ENCODE results near the gene GALNT17.

DNA sequence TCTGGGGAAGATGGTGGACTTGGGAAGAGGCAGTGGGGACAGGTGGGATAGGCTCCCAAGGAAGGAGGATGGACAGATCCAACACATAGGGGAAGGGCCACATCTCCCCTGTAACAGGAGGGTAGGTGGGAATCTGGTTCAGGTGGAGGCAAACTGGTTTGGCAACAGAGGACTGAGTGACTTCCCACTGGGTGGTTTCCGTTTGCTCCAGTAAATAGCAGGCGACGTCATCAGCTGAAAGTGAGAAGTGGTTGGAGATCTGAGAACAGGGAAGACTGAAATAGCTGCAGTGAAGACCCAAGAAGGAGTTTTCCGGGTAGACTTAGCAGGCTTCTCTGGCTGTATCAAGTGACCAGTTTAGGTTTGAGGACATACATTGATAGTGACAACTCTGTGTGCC is 504.4 kb downstream of the GALNT17 start:
- TF ChIP-seq, protein P1, sequence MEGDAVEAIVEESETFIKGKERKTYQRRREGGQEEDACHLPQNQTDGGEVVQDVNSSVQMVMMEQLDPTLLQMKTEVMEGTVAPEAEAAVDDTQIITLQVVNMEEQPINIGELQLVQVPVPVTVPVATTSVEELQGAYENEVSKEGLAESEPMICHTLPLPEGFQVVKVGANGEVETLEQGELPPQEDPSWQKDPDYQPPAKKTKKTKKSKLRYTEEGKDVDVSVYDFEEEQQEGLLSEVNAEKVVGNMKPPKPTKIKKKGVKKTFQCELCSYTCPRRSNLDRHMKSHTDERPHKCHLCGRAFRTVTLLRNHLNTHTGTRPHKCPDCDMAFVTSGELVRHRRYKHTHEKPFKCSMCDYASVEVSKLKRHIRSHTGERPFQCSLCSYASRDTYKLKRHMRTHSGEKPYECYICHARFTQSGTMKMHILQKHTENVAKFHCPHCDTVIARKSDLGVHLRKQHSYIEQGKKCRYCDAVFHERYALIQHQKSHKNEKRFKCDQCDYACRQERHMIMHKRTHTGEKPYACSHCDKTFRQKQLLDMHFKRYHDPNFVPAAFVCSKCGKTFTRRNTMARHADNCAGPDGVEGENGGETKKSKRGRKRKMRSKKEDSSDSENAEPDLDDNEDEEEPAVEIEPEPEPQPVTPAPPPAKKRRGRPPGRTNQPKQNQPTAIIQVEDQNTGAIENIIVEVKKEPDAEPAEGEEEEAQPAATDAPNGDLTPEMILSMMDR (conservative IDR thresholded peaks at IDR 0.05; ENCODE audit: low read depth, low read length) = no peak
- no peak for TF ChIP-seq EZH2 (IDR thresholded peaks at IDR 0.05; ENCODE audit: low read length, unreplicated experiment)
